HCT116 (cell line): ENCODE measurements around the gene COG5. TPM values are rescaled to one million over a fixed set of nuclear protein-coding genes. Genes with fewer than 3 reads are reported as not detected.

Experiments
- ATAC-seq: fragments of 200-7000 bp; cut with Tn5 transposase; 2 replicates; pipeline ENCODE4 v1.9.1; 2020; ENCODE audit warnings: mild to moderate bottlenecking, moderate library complexity
- BruUV-seq: library from RNA; stranded (reverse); fragments of 400-500 nt; replicated peaks from 2 replicates; lab custom pipeline; 2021; lab: Mats Ljungman, UMichigan
- CTCF ChIA-PET: fragments of 300-600 bp; sonication (Branson Sonifier 250); formaldehyde crosslinking; loops from one replicate; lab custom pipeline; 2021; ENCODE audit warnings: antibody characterized with exemption; lab: Charles Lee
- POLR2A ChIA-PET: fragments of 300-600, 350-600 bp; sonication (Branson Sonifier 250); formaldehyde crosslinking; loops from one replicate; lab custom pipeline; 2021; ENCODE audit warnings: antibody characterized with exemption; lab: Charles Lee
- RAD21 ChIA-PET, 2 experiments: fragments of 300-600 bp; sonication (Branson Sonifier 250); formaldehyde crosslinking; loops; one replicate each; lab custom pipeline; 2023; ENCODE audit warnings: low total read pairs in 2 of 2; ENCODE audit not compliant: uncharacterized antibody in 2 of 2, unreplicated experiment in 2 of 2, low non-redundant PET in 1 of 2; lab: Charles Lee
- DNase-seq: peaks from one replicate; pipeline ENCODE4 v3.0.0-alpha.2; 2010; ENCODE audit warnings: low read depth, low spot score
- H2AFZ ChIP-seq: fragments of 200-600 bp; shearing (Covaris generic), sonication (generic); 2 replicates; pipeline ENCODE4 v1.6.1; 2017; ENCODE audit warnings: low read depth, mixed run types, mixed read lengths, antibody characterized with exemption, low read length; ENCODE audit not compliant: poor library complexity, severe bottlenecking
- H3K27ac ChIP-seq: 2 replicates; pipeline ENCODE4 v1.5.1; 2012; ENCODE audit warnings: low read depth, low read length
- H3K27me3 ChIP-seq: fragments of 200-600 bp; sonication (generic); 2 replicates; pipeline ENCODE4 v1.6.1; 2016; ENCODE audit warnings: mixed run types, low read length, mixed read lengths; ENCODE audit not compliant: insufficient read depth
- H3K36me3 ChIP-seq, 2 experiments: fragments of 200-500 bp in 1 of 2; fragments of 200-600 bp in 1 of 2; sonication (Bioruptor generic) in 1 of 2; sonication (generic) in 1 of 2; 2 replicates each; pipeline versions ENCODE4 v1.5.1 to v1.6.1; 2014 to 2016; ENCODE audit warnings: low read length in 2 of 2, inconsistent platforms in 1 of 2, mixed read lengths in 1 of 2, mixed run types in 1 of 2; ENCODE audit not compliant: insufficient read depth in 2 of 2, control insufficient read depth in 1 of 2
- H3K4me1 ChIP-seq, 2 experiments: fragments of 200-600 bp in 1 of 2; sonication (generic) in 1 of 2; 2 replicates each; pipeline versions ENCODE4 v1.5.1 to v1.6.1; 2012 to 2017; ENCODE audit warnings: low read length in 2 of 2, inconsistent platforms in 1 of 2, mild to moderate bottlenecking in 1 of 2, mixed read lengths in 1 of 2, mixed run types in 1 of 2, moderate library complexity in 1 of 2; ENCODE audit not compliant: insufficient read depth in 2 of 2, control insufficient read depth in 1 of 2
- H3K4me2 ChIP-seq: fragments of 200-600 bp; sonication (generic); 2 replicates; pipeline ENCODE4 v1.6.1; 2017; ENCODE audit warnings: mixed run types, low read length, mixed read lengths
- H3K4me3 ChIP-seq, 2 experiments: fragments of 200-600 bp in 1 of 2; sonication (generic) in 1 of 2; replicated peaks in 1 of 2; 2 replicates each; pipeline ENCODE4 v1.5.1; 2011 to 2016; ENCODE audit warnings: low read length in 2 of 2, control low read depth in 1 of 2, low read depth in 1 of 2, mild to moderate bottlenecking in 1 of 2, mixed read lengths in 1 of 2, mixed run types in 1 of 2
- H3K79me2 ChIP-seq: fragments of 200-600 bp; sonication (generic); 2 replicates; pipeline ENCODE4 v1.6.1; 2017; ENCODE audit warnings: mild to moderate bottlenecking, mixed run types, low read length, moderate library complexity, mixed read lengths; ENCODE audit not compliant: insufficient read depth
- H3K9ac ChIP-seq: fragments of 200-600 bp; sonication (generic); 2 replicates; pipeline ENCODE4 v1.6.1; 2016; ENCODE audit warnings: low read length, mixed read lengths
- H3K9me2 ChIP-seq: fragments of 200-600 bp; sonication (generic), shearing (Covaris generic); 2 replicates; pipeline ENCODE4 v1.6.1; 2017; ENCODE audit warnings: mixed run types, mild to moderate bottlenecking, moderate library complexity; ENCODE audit not compliant: insufficient read depth
- H3K9me3 ChIP-seq, 2 experiments: fragments of 200-500 bp in 1 of 2; fragments of 200-600 bp in 1 of 2; sonication (Bioruptor generic) in 1 of 2; sonication (generic) in 1 of 2; 2 replicates each; pipeline ENCODE4 v1.6.1; 2014 to 2017; ENCODE audit warnings: low read length in 2 of 2, mixed read lengths in 2 of 2, inconsistent platforms in 1 of 2, low read depth in 1 of 2, mild to moderate bottlenecking in 1 of 2, mixed run types in 1 of 2, moderate library complexity in 1 of 2; ENCODE audit not compliant: control insufficient read depth in 1 of 2, insufficient read depth in 1 of 2
- H4K20me1 ChIP-seq: fragments of 200-600 bp; sonication (generic), shearing (Covaris generic); 2 replicates; pipeline ENCODE4 v1.6.1; 2017; ENCODE audit warnings: mixed run types, mild to moderate bottlenecking, moderate library complexity; ENCODE audit not compliant: insufficient read depth
- CBX3 ChIP-seq: IDR thresholded peaks from 2 replicates; pipeline ENCODE4 v1.6.1; 2012; ENCODE audit warnings: low read depth
- CEBPB ChIP-seq: IDR thresholded peaks from 2 replicates; pipeline ENCODE4 v1.6.1; 2012; ENCODE audit warnings: low read depth
- CTCF ChIP-seq, 3 experiments: fragments of 200-600 bp in 1 of 3; sonication (generic) in 1 of 3; IDR thresholded peaks in 2 of 3; conservative IDR thresholded peaks in 1 of 3; 2 replicates each; pipeline ENCODE4 v1.5.1; 2012 to 2017; ENCODE audit warnings: low read depth in 2 of 3, low read length in 2 of 3, antibody characterized with exemption in 1 of 3, borderline replicate concordance in 1 of 3, control low read depth in 1 of 3, mild to moderate bottlenecking in 1 of 3, mixed read lengths in 1 of 3, mixed run types in 1 of 3, moderate library complexity in 1 of 3; ENCODE audit not compliant: insufficient read depth in 1 of 3
- EGR1 ChIP-seq: IDR thresholded peaks from 2 replicates; pipeline ENCODE4 v1.6.1; 2012; ENCODE audit warnings: low read depth
- ELF1 ChIP-seq: IDR thresholded peaks from 2 replicates; pipeline ENCODE4 v1.6.1; 2012; ENCODE audit warnings: low read depth, borderline replicate concordance
- EZH2 ChIP-seq: fragments of 200-600 bp; sonication (generic); IDR thresholded peaks from 2 replicates; pipeline ENCODE4 v1.6.1; 2017; ENCODE audit warnings: antibody characterized with exemption, mixed run types
- FOSL1 ChIP-seq: IDR thresholded peaks from 2 replicates; pipeline ENCODE4 v1.6.1; 2012; ENCODE audit warnings: low read depth
- MAX ChIP-seq: IDR thresholded peaks from 2 replicates; pipeline ENCODE4 v1.6.1; 2012
- POLR2A ChIP-seq: IDR thresholded peaks from 2 replicates; pipeline ENCODE4 v1.7.0; 2011; ENCODE audit warnings: borderline replicate concordance; ENCODE audit not compliant: insufficient read depth, insufficient read length; ENCODE audit errors: extremely low read depth
- POLR2AphosphoS5 ChIP-seq: IDR thresholded peaks from 2 replicates; pipeline ENCODE4 v1.6.1; 2011; ENCODE audit warnings: mild to moderate bottlenecking, low read depth, low read length, moderate library complexity
- SP1 ChIP-seq: IDR thresholded peaks from 2 replicates; pipeline ENCODE4 v1.6.1; 2012; ENCODE audit warnings: low read depth
- YY1 ChIP-seq: IDR thresholded peaks from 2 replicates; pipeline ENCODE4 v1.6.1; 2011; ENCODE audit warnings: low read length, low read depth, moderate library complexity, mild to moderate bottlenecking; ENCODE audit not compliant: insufficient replicate concordance; ENCODE audit errors: extremely low read depth
- ZBTB33 ChIP-seq: IDR thresholded peaks from 2 replicates; pipeline ENCODE4 v1.6.1; 2011; ENCODE audit warnings: mild to moderate bottlenecking, low read length, moderate library complexity; ENCODE audit not compliant: insufficient replicate concordance; ENCODE audit errors: extremely low read depth
- intact Hi-C: fragments of 100-400 bp; cut with micrococcal nuclease; formaldehyde crosslinking; loops from 2 replicates; pipeline ENCODE4 v1.10.0; 2022
- total RNA-seq: library from RNA; stranded (reverse); gene quantifications from one replicate; pipeline ENCODE4 v1.2.1, GENCODE V29; 2021; ENCODE audit not compliant: unreplicated experiment

The COG5 gene
- total RNA-seq, 1 experiment from 2014 or later: 30.7 TPM

GRCh38 chr7:107284911-107285479, 278.7 kb downstream of the COG5 start:
- Histone ChIP-seq H3K9me3 (no peaks in the 10 kb centered on the region), H3K4me1 (no peaks in the 10 kb centered on the region), H3K9me2 (no peaks in the 10 kb centered on the region), H4K20me1 (no peaks in the 10 kb centered on the region), H3K27ac (no peak overlapping the region), H3K27me3 (no peaks in the 10 kb centered on the region)
- RAD21 ChIA-PET: no interaction called here
- intact Hi-C loops: no loop called here
- no peak for DNase-seq
- ATAC-seq: no peak
- TF ChIP-seq FOSL1 (no peak), CTCF (IDR thresholded peaks at IDR 0.05 in 2 of 3, conservative IDR thresholded peaks at IDR 0.05 in 1 of 3; ENCODE audit: borderline replicate concordance in 1 of 3, insufficient read depth in 1 of 3, low read depth in 2 of 3, low read length in 2 of 3) (no peak), POLR2AphosphoS5 (no peak), POLR2A (no peak), MAX (no peak), ZBTB33 (no peak), EZH2 (no peak), ELF1 (no peak), YY1 (no peak), CBX3 (no peak), CEBPB (no peak), EGR1 (no peak), SP1 (no peak)
- TF ChIP-seq, all 23 proteins: peak for 0
- no TSS peak for BruUV-seq
- CTCF ChIA-PET: no interaction called here
- Histone ChIP-seq H3K4me3 (no peak overlapping the region), H3K79me2 (no peaks in the 10 kb centered on the region), H3K9ac (no peak overlapping the region), H2AFZ (no peak overlapping the region), H3K4me2 (no peak overlapping the region), H3K36me3 (no peaks in the 10 kb centered on the region)
- POLR2A ChIA-PET: no interaction called here
